Endothelial cell (in vitro differentiated cells): ENCODE data around the gene RABGAP1. TPM values are rescaled to one million over a fixed set of nuclear protein-coding genes. Genes with fewer than 3 reads are reported as not detected.

Source experiments
- DNase-seq: peaks from one replicate; pipeline ENCODE4 v3.0.0; 2021; ENCODE audit warnings: low spot score
- H3K27ac Mint-ChIP-seq: one replicate; pipeline ENCODE4 v1.8.0; 2021; ENCODE audit warnings: mixed read lengths, inconsistent platforms; ENCODE audit not compliant: unreplicated experiment
- H3K27me3 Mint-ChIP-seq: one replicate; pipeline ENCODE4 v1.8.0; 2021; ENCODE audit warnings: mild to moderate bottlenecking, moderate library complexity, mixed read lengths, inconsistent platforms; ENCODE audit not compliant: unreplicated experiment
- H3K36me3 Mint-ChIP-seq: one replicate; pipeline ENCODE4 v1.8.0; 2021; ENCODE audit warnings: mild to moderate bottlenecking, low read depth, mixed read lengths, inconsistent platforms; ENCODE audit not compliant: unreplicated experiment
- H3K4me1 Mint-ChIP-seq: one replicate; pipeline ENCODE4 v1.8.0; 2021; ENCODE audit warnings: mild to moderate bottlenecking, mixed read lengths, inconsistent platforms; ENCODE audit not compliant: unreplicated experiment
- H3K4me3 Mint-ChIP-seq: one replicate; pipeline ENCODE4 v1.8.0; 2021; ENCODE audit warnings: mild to moderate bottlenecking, mixed read lengths, inconsistent platforms; ENCODE audit not compliant: unreplicated experiment
- H3K9me3 Mint-ChIP-seq: one replicate; pipeline ENCODE4 v1.8.0; 2021; ENCODE audit warnings: mixed read lengths, inconsistent platforms; ENCODE audit not compliant: unreplicated experiment
- CTCF ChIP-seq: fragments of 200-600 bp; sonication (generic); IDR thresholded peaks from one replicate; pipeline ENCODE4 v1.5.0; 2021; ENCODE audit warnings: antibody characterized with exemption; ENCODE audit not compliant: unreplicated experiment
- total RNA-seq: library from RNA; stranded (reverse); fragmentation: NEBNext Ultra II Directional; extraction: Animal tissue kit (Norgen Biotek cat#: 25700); gene quantifications from one replicate; pipeline ENCODE4 v1.2.1, GENCODE V29; 2021; ENCODE audit not compliant: unreplicated experiment

Gene RABGAP1
- total RNA-seq, 1 donor from 2014 or later = 58.2 TPM

DNA sequence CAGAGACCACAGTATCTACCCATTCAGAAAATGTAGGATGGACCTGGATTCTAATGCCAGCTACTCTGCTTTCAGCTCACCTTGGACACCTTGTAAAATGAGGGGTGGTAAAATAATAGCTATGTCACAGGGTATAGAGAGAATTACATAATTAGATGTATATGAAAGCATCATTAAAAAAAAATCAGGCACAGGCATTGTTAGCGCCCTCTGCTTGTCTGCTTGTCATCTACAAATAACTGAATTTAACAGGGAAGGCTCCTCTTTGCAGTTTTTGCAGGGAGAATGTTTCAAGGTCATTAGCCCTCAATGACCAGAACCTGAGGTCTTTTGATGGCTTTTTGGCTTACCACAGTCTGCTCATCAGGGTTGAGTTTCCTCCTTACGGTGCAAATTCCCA, 150.6 kb downstream of the RABGAP1 start:
- Mint-ChIP-seq H3K36me3 (peaks cover 52% of the 10 kb centered on the region), H3K9me3 (no peaks in the 10 kb centered on the region), H3K27me3 (no peaks in the 10 kb centered on the region), H3K4me1 (peaks cover 30% of the 10 kb centered on the region), H3K27ac (no peak overlapping the region), H3K4me3 (no peak overlapping the region)
- no peak for TF ChIP-seq CTCF
- no peak for DNase-seq

DNA sequence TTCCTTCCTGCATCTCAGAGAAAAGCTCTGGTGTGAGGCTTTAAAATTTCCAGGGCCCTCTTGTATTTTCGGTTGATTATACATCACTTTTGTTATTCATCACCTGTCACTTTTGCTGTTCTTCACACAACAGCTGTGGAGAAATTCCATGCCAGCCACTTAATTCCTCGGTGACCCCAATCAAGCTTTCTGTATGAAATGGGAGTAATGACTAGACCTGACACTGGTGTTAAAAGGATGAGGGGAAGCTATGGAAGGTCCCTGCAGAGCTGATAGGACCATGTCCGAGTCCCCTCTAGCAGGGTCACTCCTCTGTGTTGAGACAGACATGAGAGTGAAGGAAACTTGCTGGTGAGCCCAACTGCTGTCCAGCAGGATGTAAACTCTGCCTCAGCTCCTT, 152.3 kb downstream of the RABGAP1 start:
- H3K4me1 Mint-ChIP-seq = peaks cover 30% of the 10 kb centered on the region
- no peak for TF ChIP-seq CTCF
- H3K9me3 Mint-ChIP-seq = no peaks in the 10 kb centered on the region
- no peak overlapping the region for H3K27ac Mint-ChIP-seq
- H3K36me3 Mint-ChIP-seq = peaks cover 67% of the 10 kb centered on the region
- H3K4me3 Mint-ChIP-seq = no peak overlapping the region
- no peaks in the 10 kb centered on the region for H3K27me3 Mint-ChIP-seq
- DNase-seq = no peak

DNA sequence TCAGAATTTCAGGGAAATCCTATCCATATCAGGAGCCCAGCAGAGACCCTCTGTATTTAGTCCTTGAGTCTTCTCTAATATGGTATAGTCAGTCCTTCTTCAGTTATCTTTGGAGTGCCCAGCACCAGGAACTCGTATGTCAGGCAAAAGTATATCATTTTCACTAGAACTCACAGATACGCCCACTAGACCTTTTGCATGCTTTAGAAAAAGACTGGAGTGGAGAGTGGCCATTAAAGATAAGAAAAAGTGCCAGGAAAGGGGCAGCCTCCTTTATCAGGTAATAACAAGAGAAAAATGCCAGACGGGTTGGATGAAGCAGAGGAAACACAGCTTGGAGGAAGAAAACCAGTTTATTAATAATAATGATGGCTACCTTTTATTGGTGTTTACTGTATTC, 156.2 kb downstream of the RABGAP1 start:
- no peak for TF ChIP-seq CTCF
- Mint-ChIP-seq H3K27me3 (no peaks in the 10 kb centered on the region), H3K9me3 (no peaks in the 10 kb centered on the region), H3K4me3 (no peak overlapping the region), H3K36me3 (peaks cover 57% of the 10 kb centered on the region), H3K27ac (no peak overlapping the region), H3K4me1 (peaks cover 21% of the 10 kb centered on the region)
- no peak for DNase-seq

DNA sequence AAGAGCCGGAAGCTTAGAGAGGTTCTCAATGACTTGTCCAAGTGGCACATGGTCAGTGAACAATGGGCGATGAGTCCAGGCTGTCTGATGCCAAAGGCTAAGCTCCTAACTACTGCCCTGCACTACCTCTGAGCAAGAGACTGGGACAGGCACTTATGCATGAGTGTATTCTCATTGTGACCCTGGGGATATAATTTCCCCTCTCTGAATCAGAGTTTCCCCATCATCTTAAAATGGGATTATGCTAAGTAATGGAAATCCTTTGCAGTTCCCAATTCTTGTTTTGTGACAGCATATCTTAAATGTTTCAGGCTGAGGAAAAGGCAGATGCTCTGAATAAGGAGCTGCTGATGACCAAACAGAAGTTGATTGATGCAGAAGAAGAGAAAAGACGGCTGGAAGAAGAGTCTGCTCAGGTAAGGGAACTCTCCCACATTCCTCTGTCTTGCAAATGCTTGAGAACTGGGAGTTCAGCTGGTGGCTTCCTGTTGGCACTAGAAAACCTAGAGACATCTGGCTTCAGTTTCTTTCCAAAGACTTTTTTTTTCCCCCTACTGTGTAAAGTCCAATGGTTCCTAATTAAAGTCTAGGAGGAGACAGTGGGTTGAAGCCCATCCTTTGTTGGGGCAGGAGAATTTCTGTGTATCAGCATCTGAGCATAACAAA, 156.7 kb downstream of the RABGAP1 start:
- DNase-seq = no peak
- H3K27me3 Mint-ChIP-seq = no peaks in the 10 kb centered on the region
- H3K36me3 Mint-ChIP-seq = peaks cover 57% of the 10 kb centered on the region
- no peaks in the 10 kb centered on the region for H3K9me3 Mint-ChIP-seq
- no peak for TF ChIP-seq CTCF
- H3K4me3 Mint-ChIP-seq = no peak overlapping the region
- H3K27ac Mint-ChIP-seq = no peak overlapping the region
- peaks cover 17% of the 10 kb centered on the region for H3K4me1 Mint-ChIP-seq

DNA sequence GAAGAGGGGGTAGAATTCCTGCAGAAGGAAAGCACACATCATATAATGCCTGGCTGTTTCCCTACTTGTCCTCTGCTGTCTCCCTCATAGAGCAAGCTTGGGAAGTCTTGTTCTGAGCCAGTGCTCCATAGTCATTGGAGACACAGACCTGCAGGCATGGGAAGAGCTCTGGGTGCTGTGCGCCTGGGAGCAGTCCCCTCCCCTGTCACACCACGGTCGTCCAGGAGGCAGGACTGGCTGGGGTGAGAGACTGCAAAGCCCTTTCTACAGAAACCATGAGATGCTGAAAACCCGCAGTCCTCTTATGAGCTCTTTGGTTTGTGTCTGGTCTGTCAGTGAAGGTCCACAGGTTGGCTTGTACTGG, 157.3 kb downstream of the RABGAP1 start:
- no peak overlapping the region for H3K4me3 Mint-ChIP-seq
- no peak overlapping the region for H3K27ac Mint-ChIP-seq
- no peaks in the 10 kb centered on the region for H3K27me3 Mint-ChIP-seq
- peaks cover 57% of the 10 kb centered on the region for H3K36me3 Mint-ChIP-seq
- TF ChIP-seq CTCF = no peak
- peaks cover 13% of the 10 kb centered on the region for H3K4me1 Mint-ChIP-seq
- DNase-seq = no peak
- no peaks in the 10 kb centered on the region for H3K9me3 Mint-ChIP-seq
